ENCODE data around the gene SHMT1.

- TF ChIP-seq TOX (CRISPR knock-in tag; IDR thresholded peaks at IDR 0.05; ENCODE audit: borderline replicate concordance) (no peak), ZC3H10 (CRISPR knock-in tag; IDR thresholded peaks at IDR 0.05) (no peak), ZNF8 (CRISPR knock-in tag; IDR thresholded peaks at IDR 0.05) (no peak), BACH2 (CRISPR knock-in tag; IDR thresholded peaks at IDR 0.05; ENCODE audit: borderline replicate concordance) (no peak), ZFP3 (CRISPR knock-in tag; IDR thresholded peaks at IDR 0.05) (no peak), OSR1 (CRISPR knock-in tag; IDR thresholded peaks at IDR 0.05) (no peak), CREB5 (CRISPR knock-in tag; IDR thresholded peaks at IDR 0.05; ENCODE audit: low read depth) (no peak)
- TF ChIP-seq, protein P1, sequence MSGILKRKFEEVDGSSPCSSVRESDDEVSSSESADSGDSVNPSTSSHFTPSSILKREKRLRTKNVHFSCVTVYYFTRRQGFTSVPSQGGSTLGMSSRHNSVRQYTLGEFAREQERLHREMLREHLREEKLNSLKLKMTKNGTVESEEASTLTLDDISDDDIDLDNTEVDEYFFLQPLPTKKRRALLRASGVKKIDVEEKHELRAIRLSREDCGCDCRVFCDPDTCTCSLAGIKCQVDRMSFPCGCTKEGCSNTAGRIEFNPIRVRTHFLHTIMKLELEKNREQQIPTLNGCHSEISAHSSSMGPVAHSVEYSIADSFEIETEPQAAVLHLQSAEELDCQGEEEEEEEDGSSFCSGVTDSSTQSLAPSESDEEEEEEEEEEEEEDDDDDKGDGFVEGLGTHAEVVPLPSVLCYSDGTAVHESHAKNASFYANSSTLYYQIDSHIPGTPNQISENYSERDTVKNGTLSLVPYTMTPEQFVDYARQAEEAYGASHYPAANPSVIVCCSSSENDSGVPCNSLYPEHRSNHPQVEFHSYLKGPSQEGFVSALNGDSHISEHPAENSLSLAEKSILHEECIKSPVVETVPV (CRISPR knock-in tag; IDR thresholded peaks at IDR 0.05), result no peak
Measured at GRCh38 chr17:18285296-18285695, 78.1 kb downstream of the SHMT1 start.

Data from SK-N-SH treated with all-trans-retinoic acid at 6 μM for 48 hours (cell line).